ENCODE results near the gene FRMD4A. TPM values are rescaled to one million over a fixed set of nuclear protein-coding genes. Genes with fewer than 3 reads are reported as not detected.
"Not testable (repeated sequence)": the region's sequence is repeated elsewhere in the genome, so short reads cannot be mapped to it uniquely, and the experiment has no call there.

Gene FRMD4A
- total RNA-seq, 2 experiments from 2014 or later, result 0.88 to 1.4 TPM

DNA sequence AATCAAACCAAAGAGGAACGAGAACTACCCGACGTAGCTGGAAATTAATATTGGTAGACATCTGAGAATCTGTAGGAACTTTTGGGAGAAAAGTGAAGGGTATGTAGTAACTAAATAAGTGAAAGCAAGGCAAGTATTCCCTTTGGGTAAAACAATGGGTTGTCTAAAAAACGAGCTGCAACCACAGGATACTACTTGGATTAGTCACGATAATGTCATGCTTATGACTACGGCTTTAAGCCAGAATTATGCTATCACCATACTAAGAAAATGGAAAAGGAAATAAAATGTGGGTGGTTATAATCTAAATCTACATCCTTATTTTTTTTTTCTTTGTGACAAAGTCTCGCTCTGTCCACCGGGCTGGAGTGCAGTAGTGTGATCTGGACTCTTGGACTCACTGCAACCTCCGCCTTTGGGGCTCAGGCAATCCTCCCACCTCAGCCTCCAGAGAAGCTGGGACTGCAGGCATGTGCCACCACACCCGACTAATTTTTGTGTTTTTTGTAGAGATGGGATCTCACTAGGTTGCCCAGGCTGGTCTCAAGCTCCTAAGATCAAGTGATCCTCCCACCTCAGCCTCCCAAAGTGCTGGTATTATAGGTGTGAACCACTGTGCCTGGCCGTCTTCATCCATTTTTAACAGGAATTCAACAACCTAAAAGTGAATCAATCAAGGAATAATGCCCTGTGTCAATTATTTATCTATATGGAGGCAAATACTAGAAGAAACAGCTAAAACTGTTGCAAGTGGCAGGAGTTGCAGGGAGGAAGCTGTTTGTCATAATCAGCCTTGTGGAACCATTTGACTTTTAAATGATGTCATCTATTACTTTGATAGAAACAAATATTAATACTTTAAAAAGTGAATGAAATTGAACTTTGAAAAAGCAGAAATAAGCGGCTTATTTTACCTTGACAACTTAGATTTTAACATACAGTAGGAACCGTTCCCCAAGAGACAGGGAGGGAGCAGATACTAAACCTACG is 554.6 kb downstream of the FRMD4A start:
- Mint-ChIP-seq H3K9me3 (no peaks in the 10 kb centered on the region), H3K4me3 (no peak overlapping the region), H3K4me1 (no peaks in the 10 kb centered on the region), H3K36me3 (no peaks in the 10 kb centered on the region), H3K27me3 (peaks cover 9% of the 10 kb centered on the region), H3K27ac (no peak overlapping the region)
- POLR2A ChIA-PET, result no interaction called here
- no peak for ATAC-seq (ENCODE audit: low read depth)
- no peak for DNase-seq

DNA sequence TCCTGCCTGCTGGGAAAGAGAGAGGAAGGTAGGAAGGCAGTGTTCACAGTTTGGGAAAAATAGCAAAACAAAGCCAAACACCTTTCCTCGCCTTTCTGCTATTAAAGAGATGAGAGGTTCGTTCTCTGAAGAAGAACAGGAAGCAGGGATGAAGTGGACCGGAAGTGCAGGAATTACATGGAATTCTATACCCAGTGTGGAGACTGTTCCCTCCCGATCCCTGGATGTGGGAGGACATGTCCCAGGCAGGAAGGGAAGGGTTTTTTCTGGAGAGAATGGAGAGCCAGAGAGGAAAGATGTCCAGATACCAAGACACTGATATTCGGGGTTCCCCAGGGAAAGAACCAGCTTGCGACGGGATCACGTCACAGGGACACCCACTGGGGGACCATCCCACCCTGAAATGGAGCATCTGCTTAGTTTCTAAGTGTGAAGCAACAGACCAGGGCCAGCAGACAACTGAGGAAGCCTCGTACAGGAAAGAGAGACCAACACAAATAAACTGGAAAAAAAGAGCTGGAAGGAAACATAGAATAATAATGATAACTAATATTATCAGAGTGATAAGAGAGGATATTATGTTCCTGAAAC is 556.3 kb downstream of the FRMD4A start:
- POLR2A ChIA-PET, result no interaction called here
- H3K27ac Mint-ChIP-seq, result no peak overlapping the region
- DNase-seq (no peak), ATAC-seq (ENCODE audit: low read depth) (no peak)
- no peaks in the 10 kb centered on the region for H3K36me3 Mint-ChIP-seq
- no peak overlapping the region for H3K4me3 Mint-ChIP-seq
- H3K9me3 Mint-ChIP-seq, result no peaks in the 10 kb centered on the region
- H3K4me1 Mint-ChIP-seq, result no peaks in the 10 kb centered on the region
- peaks cover 9% of the 10 kb centered on the region for H3K27me3 Mint-ChIP-seq

DNA sequence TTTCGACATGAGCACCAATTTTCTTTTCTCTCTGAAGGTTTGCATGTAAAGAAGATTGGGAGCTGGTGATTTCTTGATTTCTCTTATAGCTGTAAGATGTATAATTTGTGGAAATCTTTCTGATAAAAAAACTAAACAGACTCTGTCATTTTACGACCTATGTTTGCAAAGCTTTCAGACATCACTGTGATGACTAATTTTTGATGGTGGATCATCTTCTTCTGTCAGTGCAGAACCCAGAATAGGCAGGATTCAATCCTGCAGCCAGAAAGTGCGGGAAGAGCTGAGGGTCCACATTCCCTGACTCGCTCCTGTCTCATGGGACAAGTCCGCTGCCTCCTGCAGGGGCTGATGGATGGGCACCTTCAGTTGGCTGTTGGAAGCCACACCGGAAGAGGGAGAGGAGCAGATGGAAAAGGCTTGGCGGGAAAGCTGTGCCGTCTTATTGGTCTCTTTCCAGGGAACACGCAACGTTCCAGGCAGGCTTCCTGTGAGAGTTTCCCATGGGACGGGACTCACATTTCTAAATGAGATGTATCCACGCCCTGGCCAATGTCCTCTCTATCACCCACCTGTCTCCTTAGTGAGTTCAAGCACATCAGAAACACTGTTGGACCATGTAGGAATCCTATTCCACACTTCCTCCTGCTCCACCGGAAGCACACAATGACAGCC is 557.1 kb downstream of the FRMD4A start:
- H3K9me3 Mint-ChIP-seq, result no peaks in the 10 kb centered on the region
- ATAC-seq (ENCODE audit: low read depth) (no peak), DNase-seq (no peak)
- H3K36me3 Mint-ChIP-seq, result no peaks in the 10 kb centered on the region
- H3K27ac Mint-ChIP-seq, result no peak overlapping the region
- no peaks in the 10 kb centered on the region for H3K4me1 Mint-ChIP-seq
- H3K4me3 Mint-ChIP-seq, result no peak overlapping the region
- H3K27me3 Mint-ChIP-seq, result peaks cover 9% of the 10 kb centered on the region
- POLR2A ChIA-PET, result no interaction called here

DNA sequence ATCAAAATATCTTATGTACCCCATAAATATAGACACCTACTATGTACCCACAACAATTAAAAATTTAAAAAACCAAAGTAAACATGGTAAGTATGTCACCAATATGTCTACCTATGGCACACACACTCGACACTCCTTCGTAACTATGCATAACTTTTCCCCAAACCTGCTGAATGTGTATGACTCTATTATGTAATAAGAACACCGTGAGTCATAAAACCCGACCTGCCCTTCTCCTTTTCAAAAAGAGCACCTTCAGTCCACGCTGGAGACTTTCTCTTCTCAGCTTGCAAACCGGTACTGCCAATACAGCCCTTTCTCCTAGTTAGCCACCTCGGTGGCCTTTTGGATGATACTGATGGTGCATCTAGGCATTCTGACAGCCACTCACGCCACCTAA is 557.7 kb downstream of the FRMD4A start:
- Mint-ChIP-seq H3K4me3 (no peak overlapping the region), H3K27ac (no peak overlapping the region), H3K27me3 (peaks cover 9% of the 10 kb centered on the region), H3K36me3 (no peaks in the 10 kb centered on the region), H3K9me3 (no peaks in the 10 kb centered on the region), H3K4me1 (no peaks in the 10 kb centered on the region)
- ATAC-seq (ENCODE audit: low read depth), result no peak
- POLR2A ChIA-PET, result no interaction called here
- no peak for DNase-seq

DNA sequence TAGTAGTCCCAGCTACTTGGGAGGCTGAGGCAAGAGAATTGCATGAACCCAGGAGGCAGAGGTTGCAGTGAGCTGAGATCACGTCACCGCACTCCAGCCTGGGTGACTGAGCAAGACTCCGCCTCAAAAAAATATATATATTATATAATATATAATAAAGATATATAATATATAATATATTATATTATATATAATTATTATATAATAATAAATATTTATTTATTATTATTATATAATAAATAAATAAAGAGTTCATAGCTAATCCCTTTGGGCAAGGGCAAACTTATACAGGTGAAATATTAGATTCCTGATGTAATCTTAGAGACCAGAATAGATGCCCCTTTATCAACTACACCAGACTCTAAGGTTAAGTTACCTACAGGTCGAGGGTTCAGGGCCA is 558.7 kb downstream of the FRMD4A start:
- H3K27ac Mint-ChIP-seq, result no peak overlapping the region
- no peak overlapping the region for H3K4me3 Mint-ChIP-seq
- DNase-seq (no peak), ATAC-seq (ENCODE audit: low read depth) (no peak)
- H3K4me1 Mint-ChIP-seq, result peaks cover 3% of the 10 kb centered on the region
- peaks cover 11% of the 10 kb centered on the region for H3K27me3 Mint-ChIP-seq
- H3K9me3 Mint-ChIP-seq, result no peaks in the 10 kb centered on the region
- H3K36me3 Mint-ChIP-seq, result no peaks in the 10 kb centered on the region
- POLR2A ChIA-PET, result no interaction called here

DNA sequence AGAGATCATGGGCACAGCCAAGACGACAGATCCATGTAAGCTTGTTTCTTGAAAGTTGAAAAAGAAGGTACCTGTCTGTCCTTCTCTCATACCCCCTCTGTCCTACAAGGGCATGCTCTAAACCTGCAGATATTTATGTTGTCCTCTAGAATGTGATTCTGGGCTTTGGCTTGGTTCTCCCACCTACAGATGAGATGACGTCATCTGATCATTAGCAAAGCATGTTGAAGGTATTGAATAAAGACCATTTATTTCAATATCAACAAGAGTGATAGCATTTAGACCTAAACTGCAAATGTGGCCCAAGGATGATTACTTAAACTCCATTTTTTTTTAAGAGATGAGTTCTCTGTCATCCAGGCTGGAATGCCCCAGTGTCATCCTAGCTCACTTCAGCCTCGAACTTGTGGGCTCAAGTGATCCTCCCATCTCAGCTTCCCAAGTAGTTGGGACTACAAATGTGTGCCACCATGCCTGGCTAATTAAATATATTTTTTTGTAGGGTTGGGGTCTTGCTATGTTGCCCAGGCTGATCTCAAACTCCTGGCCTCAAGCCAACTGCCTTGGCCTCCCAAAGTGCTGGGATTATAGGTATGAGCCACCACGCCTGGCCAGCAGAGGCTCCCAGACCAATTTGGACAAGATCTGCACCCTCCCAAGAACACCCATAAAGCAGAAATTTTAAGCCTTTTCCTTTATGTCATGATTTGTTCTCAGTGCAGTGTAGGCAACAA is 559.8 kb downstream of the FRMD4A start:
- H3K4me3 Mint-ChIP-seq, result no peak overlapping the region
- H3K27ac Mint-ChIP-seq, result no peak overlapping the region
- H3K9me3 Mint-ChIP-seq, result no peaks in the 10 kb centered on the region
- ATAC-seq (ENCODE audit: low read depth) (no peak), DNase-seq (no peak)
- no peaks in the 10 kb centered on the region for H3K36me3 Mint-ChIP-seq
- POLR2A ChIA-PET, result no interaction called here
- H3K4me1 Mint-ChIP-seq, result peaks cover 3% of the 10 kb centered on the region
- H3K27me3 Mint-ChIP-seq, result peaks cover 10% of the 10 kb centered on the region

DNA sequence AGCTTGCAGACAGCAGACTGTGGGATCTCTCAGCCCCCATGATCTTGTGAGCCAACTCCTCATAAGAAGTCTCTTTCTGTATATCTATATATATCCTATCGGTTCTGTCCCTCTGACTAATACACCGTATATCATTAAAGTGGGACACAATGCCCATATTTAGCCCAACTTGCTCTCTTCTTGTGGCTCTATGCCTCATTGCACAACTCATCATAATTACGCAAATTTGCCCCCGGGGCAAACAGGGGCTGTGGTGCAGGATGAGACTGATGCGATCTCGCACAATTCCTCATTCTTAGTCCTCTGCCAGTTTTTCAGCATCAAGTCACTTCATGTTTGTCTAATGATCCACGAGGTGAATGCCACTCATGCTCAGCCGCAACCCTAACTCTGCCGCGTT is 560.8 kb downstream of the FRMD4A start:
- no peak for ATAC-seq (ENCODE audit: low read depth)
- peaks cover 3% of the 10 kb centered on the region for H3K4me1 Mint-ChIP-seq
- POLR2A ChIA-PET, result no interaction called here
- DNase-seq, result no peak
- no peaks in the 10 kb centered on the region for H3K9me3 Mint-ChIP-seq
- H3K27ac Mint-ChIP-seq, result no peak overlapping the region
- no peak overlapping the region for H3K4me3 Mint-ChIP-seq
- H3K36me3 Mint-ChIP-seq, result no peaks in the 10 kb centered on the region
- peaks cover 6% of the 10 kb centered on the region for H3K27me3 Mint-ChIP-seq

DNA sequence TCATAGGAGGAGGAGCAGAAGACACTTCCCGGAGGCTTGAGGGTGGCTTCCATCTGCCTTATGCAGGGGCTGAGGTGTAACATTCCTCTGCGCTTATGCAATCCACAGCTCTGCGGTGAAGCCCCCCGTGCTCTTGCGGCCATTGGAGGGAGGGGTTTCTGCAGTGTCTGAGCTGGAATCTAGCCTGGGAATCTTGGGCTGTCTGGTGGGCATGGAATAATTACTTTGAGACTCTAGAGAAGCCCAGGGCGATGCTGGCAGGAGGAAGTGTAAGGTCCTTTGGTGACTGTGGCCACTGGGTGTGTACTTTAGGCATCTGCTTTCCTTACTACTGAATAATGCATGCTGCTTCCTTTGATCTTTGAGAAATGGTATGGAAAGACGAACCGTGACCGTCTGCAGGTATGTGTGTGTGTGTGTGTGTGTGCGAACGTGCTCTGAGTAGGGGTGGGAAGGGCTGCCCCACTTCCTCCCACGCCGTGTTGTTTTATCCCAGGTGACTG is 563.0 kb downstream of the FRMD4A start:
- Mint-ChIP-seq H3K9me3 (no peaks in the 10 kb centered on the region), H3K4me3 (no peak overlapping the region), H3K27ac (no peak overlapping the region), H3K27me3 (peaks cover 9% of the 10 kb centered on the region), H3K36me3 (no peaks in the 10 kb centered on the region), H3K4me1 (peaks cover 3% of the 10 kb centered on the region)
- no peak for ATAC-seq (ENCODE audit: low read depth)
- POLR2A ChIA-PET, result no interaction called here
- no peak for DNase-seq

DNA sequence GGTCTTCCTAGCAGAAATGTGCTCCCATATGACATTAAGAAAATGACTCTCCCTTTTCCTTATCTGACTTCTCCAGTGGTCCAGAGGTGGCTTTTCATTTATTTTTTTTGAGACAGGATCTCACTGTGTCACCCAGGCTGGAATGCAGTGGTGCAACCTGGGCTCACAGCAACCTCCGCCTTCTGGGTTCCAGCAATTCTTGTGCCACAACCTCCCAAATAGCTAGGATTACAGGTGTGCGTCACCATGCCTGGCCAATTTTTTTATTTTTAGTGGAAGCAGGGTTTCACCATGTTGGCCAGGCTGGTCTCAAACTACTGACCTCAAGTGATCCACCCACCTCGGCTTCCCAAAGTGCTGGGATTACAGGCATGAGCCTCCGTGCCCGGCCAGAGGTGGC is 563.6 kb downstream of the FRMD4A start:
- H3K4me3 Mint-ChIP-seq; ATAC-seq (ENCODE audit: low read depth); DNase-seq; H3K27ac Mint-ChIP-seq; H3K9me3 Mint-ChIP-seq; H3K27me3 Mint-ChIP-seq; POLR2A ChIA-PET; H3K36me3 Mint-ChIP-seq; H3K4me1 Mint-ChIP-seq: not testable (repeated sequence)

DNA sequence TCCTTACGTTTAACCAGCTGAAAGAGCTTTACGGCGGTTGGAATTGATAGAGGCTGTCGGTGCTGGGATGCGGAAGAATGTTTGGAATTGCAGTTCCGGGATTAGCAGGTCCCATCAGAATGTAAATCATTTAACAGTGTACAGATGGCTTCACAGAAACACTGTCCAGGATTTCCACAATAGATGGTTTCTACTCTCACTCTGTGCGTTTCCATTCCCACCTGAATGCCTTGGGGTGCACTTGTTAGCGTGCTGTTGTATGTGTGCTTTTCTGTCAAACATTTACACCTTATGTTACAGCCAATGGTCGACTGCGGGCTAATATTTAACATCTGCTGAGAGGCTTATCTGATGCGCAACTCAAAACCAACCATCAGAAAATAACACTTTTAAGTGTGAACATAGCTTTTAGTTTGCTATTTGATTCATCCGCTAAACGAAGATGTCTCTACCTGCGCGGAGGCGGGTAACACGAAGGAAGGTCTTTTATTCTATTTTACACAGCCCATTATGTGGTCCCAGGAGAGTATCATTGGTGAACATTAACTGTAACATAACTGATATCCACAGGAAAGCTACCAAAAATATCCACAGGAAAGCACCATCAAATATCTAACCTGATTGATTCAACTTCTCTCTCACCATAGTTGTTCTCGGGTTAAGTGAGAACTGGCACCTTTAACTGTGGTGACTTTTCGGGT is 564.9 kb downstream of the FRMD4A start:
- peaks cover 3% of the 10 kb centered on the region for H3K4me1 Mint-ChIP-seq
- DNase-seq (no peak), ATAC-seq (ENCODE audit: low read depth) (no peak)
- peaks cover 9% of the 10 kb centered on the region for H3K27me3 Mint-ChIP-seq
- POLR2A ChIA-PET, result no interaction called here
- no peak overlapping the region for H3K4me3 Mint-ChIP-seq
- H3K27ac Mint-ChIP-seq, result no peak overlapping the region
- no peaks in the 10 kb centered on the region for H3K9me3 Mint-ChIP-seq
- H3K36me3 Mint-ChIP-seq, result no peaks in the 10 kb centered on the region

DNA sequence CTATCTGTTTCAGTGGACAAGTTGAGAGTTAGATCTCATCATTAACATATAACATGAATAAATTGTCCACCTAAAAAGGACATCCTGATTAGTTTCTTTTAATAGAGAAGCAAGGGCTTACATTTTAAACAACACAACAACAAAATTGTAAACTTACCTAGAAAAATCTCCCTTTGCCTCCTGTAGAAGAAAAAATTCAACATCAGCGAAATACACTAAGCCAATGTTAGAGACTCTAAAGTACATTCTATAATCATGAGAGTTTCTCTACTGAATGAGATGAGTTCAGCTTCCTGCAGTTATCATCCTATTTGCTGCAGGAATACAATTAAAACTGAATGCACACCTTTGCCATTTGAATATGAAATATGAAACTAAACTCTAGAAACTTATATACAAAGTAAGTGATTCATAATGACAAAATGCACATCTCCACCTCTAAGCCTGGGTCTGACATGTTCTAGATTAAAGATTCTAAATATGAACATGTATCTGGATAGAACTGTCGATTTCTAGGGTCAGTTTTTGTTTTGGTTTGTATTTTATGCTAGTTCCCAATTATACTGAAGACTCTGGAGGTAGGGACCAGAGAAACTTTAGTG is 569.1 kb downstream of the FRMD4A start:
- no peak overlapping the region for H3K27ac Mint-ChIP-seq
- H3K27me3 Mint-ChIP-seq, result peaks cover 3% of the 10 kb centered on the region
- no peaks in the 10 kb centered on the region for H3K36me3 Mint-ChIP-seq
- POLR2A ChIA-PET, result no interaction called here
- no peaks in the 10 kb centered on the region for H3K9me3 Mint-ChIP-seq
- ATAC-seq (ENCODE audit: low read depth) (no peak), DNase-seq (no peak)
- H3K4me3 Mint-ChIP-seq, result no peak overlapping the region
- H3K4me1 Mint-ChIP-seq, result peaks cover 3% of the 10 kb centered on the region

DNA sequence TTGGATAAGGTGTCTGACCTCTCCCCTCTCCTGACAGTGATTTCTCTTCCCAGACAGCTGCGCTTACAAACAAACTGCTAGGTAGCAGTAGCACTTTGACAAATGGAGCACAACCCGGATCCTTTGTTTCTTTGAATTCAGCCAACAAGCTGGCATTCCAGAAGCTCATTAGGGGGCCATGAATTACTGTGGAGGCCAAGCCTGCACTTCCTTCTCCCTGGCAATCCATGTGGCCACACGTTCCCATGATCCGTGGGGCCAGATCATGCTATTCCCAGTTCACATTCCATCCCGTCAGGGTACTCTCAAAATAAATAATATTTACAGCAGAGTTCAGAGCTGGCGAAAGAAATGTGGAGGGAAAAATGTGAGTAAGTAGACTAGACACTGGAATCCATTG is 571.6 kb downstream of the FRMD4A start:
- Mint-ChIP-seq H3K9me3 (no peaks in the 10 kb centered on the region), H3K4me3 (no peak overlapping the region), H3K27me3 (peaks cover 9% of the 10 kb centered on the region), H3K36me3 (no peaks in the 10 kb centered on the region), H3K27ac (no peak overlapping the region), H3K4me1 (peaks cover 3% of the 10 kb centered on the region)
- DNase-seq (no peak), ATAC-seq (ENCODE audit: low read depth) (no peak)
- POLR2A ChIA-PET, result no interaction called here

Measured in activated naive CD8-positive, alpha-beta T cell treated with anti-CD3 and anti-CD28 coated beads, Interleukin-2, amount 10 ng/mL, durations not matched to agents 7 days and 5 days (primary cell).